ENCODE data around the gene FARP1. TPM values are rescaled to one million over a fixed set of nuclear protein-coding genes. Genes with fewer than 3 reads are reported as not detected.

FARP1 gene
- polyA plus RNA-seq, 2 of the 4 experiments (the other 2 are of a cell fraction): 9.4 to 13.0 TPM

DNA sequence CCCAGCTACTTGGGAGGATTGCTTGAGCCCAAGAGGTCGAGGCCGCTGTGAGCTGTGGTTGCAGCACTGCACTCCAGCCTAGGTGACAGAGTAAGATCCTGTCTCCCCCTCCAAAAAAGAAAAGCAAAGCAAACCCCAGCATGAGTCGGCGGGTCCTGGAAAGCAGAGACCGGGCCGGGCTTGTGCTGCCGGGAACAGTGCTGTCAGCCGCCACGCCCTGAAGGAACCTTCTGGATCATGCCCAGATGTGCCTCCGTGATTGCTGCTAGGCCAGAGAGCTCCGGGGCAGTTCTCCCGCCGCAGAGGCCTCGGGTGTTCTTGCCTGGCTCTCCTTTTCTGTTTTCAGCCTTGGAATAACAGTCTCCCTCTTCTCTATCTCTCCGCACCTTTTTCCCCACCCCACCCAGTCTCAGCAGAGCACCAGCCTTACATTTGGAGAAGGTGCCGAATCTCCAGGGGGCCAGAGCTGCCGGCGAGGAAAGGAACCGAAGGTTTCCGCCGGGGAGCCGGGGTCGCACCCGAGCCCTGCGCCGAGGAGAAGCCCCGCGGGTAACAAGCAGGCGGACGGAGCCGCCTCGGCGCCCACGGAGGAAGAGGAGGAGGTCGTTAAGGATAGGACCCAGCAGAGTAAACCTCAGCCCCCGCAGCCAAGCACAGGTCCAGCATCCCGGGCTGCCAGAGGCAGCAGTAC lies 252.1 kb downstream of the FARP1 start:
- TF ChIP-seq ZFP36 (IDR thresholded peaks at IDR 0.05; ENCODE audit: borderline replicate concordance, partially characterized antibody) (no peak), FOSL2 (IDR thresholded peaks at IDR 0.05) (no peak), FOSL2 (CRISPR knock-in tag; IDR thresholded peaks at IDR 0.05) (no peak), JUNB (IDR thresholded peaks at IDR 0.05) (no peak), JUN (IDR thresholded peaks at IDR 0.05) (no peak), RARB (CRISPR knock-in tag; IDR thresholded peaks at IDR 0.05) (no peak), CHD2 (IDR thresholded peaks at IDR 0.05; ENCODE audit: low read length, partially characterized antibody) (no peak), HEYL (CRISPR knock-in tag; IDR thresholded peaks at IDR 0.05) (no peak), MAZ (IDR thresholded peaks at IDR 0.05; ENCODE audit: borderline replicate concordance, low read depth, low read length) (no peak), MAFK (IDR thresholded peaks at IDR 0.05; ENCODE audit: partially characterized antibody) (no peak), EP300 (IDR thresholded peaks at IDR 0.05) (no peak), CHD4 (IDR thresholded peaks at IDR 0.05; ENCODE audit: borderline replicate concordance) (no peak), SMC3 (IDR thresholded peaks at IDR 0.05) (no peak)
- TF ChIP-seq, protein P1, sequence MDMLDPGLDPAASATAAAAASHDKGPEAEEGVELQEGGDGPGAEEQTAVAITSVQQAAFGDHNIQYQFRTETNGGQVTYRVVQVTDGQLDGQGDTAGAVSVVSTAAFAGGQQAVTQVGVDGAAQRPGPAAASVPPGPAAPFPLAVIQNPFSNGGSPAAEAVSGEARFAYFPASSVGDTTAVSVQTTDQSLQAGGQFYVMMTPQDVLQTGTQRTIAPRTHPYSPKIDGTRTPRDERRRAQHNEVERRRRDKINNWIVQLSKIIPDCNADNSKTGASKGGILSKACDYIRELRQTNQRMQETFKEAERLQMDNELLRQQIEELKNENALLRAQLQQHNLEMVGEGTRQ (IDR thresholded peaks at IDR 0.05): no peak
- TF ChIP-seq, protein P2, sequence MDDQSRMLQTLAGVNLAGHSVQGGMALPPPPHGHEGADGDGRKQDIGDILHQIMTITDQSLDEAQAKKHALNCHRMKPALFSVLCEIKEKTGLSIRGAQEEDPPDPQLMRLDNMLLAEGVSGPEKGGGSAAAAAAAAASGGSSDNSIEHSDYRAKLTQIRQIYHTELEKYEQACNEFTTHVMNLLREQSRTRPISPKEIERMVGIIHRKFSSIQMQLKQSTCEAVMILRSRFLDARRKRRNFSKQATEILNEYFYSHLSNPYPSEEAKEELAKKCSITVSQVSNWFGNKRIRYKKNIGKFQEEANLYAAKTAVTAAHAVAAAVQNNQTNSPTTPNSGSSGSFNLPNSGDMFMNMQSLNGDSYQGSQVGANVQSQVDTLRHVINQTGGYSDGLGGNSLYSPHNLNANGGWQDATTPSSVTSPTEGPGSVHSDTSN (IDR thresholded peaks at IDR 0.05): no peak
- TF ChIP-seq, protein P3, sequence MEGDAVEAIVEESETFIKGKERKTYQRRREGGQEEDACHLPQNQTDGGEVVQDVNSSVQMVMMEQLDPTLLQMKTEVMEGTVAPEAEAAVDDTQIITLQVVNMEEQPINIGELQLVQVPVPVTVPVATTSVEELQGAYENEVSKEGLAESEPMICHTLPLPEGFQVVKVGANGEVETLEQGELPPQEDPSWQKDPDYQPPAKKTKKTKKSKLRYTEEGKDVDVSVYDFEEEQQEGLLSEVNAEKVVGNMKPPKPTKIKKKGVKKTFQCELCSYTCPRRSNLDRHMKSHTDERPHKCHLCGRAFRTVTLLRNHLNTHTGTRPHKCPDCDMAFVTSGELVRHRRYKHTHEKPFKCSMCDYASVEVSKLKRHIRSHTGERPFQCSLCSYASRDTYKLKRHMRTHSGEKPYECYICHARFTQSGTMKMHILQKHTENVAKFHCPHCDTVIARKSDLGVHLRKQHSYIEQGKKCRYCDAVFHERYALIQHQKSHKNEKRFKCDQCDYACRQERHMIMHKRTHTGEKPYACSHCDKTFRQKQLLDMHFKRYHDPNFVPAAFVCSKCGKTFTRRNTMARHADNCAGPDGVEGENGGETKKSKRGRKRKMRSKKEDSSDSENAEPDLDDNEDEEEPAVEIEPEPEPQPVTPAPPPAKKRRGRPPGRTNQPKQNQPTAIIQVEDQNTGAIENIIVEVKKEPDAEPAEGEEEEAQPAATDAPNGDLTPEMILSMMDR (IDR thresholded peaks at IDR 0.05): no peak
- TF ChIP-seq, protein P4, sequence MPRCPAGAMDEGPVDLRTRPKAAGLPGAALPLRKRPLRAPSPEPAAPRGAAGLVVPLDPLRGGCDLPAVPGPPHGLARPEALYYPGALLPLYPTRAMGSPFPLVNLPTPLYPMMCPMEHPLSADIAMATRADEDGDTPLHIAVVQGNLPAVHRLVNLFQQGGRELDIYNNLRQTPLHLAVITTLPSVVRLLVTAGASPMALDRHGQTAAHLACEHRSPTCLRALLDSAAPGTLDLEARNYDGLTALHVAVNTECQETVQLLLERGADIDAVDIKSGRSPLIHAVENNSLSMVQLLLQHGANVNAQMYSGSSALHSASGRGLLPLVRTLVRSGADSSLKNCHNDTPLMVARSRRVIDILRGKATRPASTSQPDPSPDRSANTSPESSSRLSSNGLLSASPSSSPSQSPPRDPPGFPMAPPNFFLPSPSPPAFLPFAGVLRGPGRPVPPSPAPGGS (IDR thresholded peaks at IDR 0.05): no peak
- ChIA-PET POLR2A (no interaction called here), CTCF (no interaction called here)
- Histone ChIP-seq H3K4me3 (no peak overlapping the region), H3K4me1 (no peaks in the 10 kb centered on the region), H3K27ac (no peak overlapping the region), H3K4me2 (no peak overlapping the region), H3K9me3 (no peaks in the 10 kb centered on the region)
- FAIRE-seq (no peak), ATAC-seq (no peak), DNase-seq (ENCODE audit: low read depth in 1 of 2, low spot score in 1 of 2) (no peak)
- 93% methylated on average over 36 of the region's 37 CpGs for WGBS (ENCODE audit: missing lambda C conversion rate)

DNA sequence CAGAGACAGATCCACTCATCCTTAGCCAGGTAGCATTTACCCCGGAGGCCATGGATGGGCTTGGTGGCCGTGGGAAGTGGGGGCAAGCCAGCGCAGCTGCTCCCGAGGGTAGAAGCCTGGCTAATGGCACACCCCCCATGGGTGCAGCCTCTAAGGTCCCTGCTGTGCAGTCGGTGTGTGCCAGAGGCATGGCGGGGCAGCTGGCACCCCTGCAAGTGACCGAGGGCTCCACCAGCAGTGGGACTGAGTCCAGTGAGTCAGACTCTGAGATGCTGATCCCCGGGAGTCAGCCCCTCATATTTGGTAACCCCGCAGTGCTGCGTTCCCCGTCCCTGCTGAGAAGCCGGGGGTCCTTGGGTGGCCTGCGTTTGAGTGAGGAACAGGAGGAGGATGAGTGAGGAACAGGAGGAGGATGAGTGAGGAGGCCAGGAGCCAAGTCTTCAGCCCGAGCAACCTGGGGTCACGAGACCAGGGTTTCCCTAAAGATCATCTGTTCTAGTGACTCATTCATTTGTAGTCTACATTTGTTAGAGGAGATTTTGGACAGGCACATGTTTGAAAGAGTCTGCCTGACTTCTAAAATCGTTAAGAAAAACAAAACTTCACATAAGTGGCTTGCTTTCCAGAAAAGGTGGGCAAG lies 253.3 kb downstream of the FARP1 start:
- no peak for FAIRE-seq
- Histone ChIP-seq H3K4me3 (no peak overlapping the region), H3K4me2 (no peak overlapping the region), H3K9me3 (no peaks in the 10 kb centered on the region), H3K27ac (no peak overlapping the region), H3K4me1 (no peaks in the 10 kb centered on the region)
- no peak for ATAC-seq
- 75% methylated on average over 3 of the region's 16 CpGs for WGBS (ENCODE audit: missing lambda C conversion rate)
- POLR2A ChIA-PET: no interaction called here
- no peak for DNase-seq (ENCODE audit: low read depth in 1 of 2, low spot score in 1 of 2)
- CTCF ChIA-PET: interaction anchor here (1.2 kb wide), 1 partner anchor 9 kb away, joined by 3 read pairs; no protein-coding TSS in a partner anchor
- TF ChIP-seq, protein P3 (IDR thresholded peaks at IDR 0.05): no peak
- TF ChIP-seq EHMT2 (IDR thresholded peaks at IDR 0.05; ENCODE audit: low read depth) (no peak), CEBPB (IDR thresholded peaks at IDR 0.05) (no peak), BHLHE40 (IDR thresholded peaks at IDR 0.05; ENCODE audit: low read depth, low read length) (no peak), ESRRA (IDR thresholded peaks at IDR 0.05; ENCODE audit: borderline replicate concordance, low read length) (no peak)

Measured in A549 (cell line).